ENCODE results near the gene RNF146.
"Not testable (repeated sequence)": the region's sequence is repeated elsewhere in the genome, so short reads cannot be mapped to it uniquely, and the experiment has no call there.

Gene RNF146
- 10.5 to 47.1 (median 24.7) reads per million in 17 experiments for total RNA-seq

GRCh38 chr6:127266178-127266891 is at the start of gene RNF146:
RNF146 (plus strand) TSS chr6:127266864; CDS start chr6:127280339, 13,475 bp downstream.
- DNase-seq: peak; percentile 87 to 96 (median 92)

GRCh38 chr6:127219869-127220268 is 46.8 kb upstream of the RNF146 start:
- no peak for DNase-seq

- no peak for DNase-seq
These were observed 45.5 kb upstream of the RNF146 start for GRCh38 chr6:127221201-127221600.

- DNase-seq: no peak
These were observed 44.2 kb upstream of the RNF146 start for GRCh38 chr6:127222418-127222817.

- DNase-seq: no peak
These were observed 41.2 kb upstream of the RNF146 start for GRCh38 chr6:127225497-127225896.

- DNase-seq: not testable (repeated sequence)
These were observed 32.8 kb upstream of the RNF146 start for GRCh38 chr6:127233819-127234218.

GRCh38 chr6:127243501-127243900 is 23.2 kb upstream of the RNF146 start:
- no peak for DNase-seq

GRCh38 chr6:127247114-127248096 is 19.3 kb upstream of the RNF146 start:
- DNase-seq: no peak

GRCh38 chr6:127249621-127250020 is 17.0 kb upstream of the RNF146 start:
- no peak for DNase-seq

- DNase-seq: no peak
These were observed 11.4 kb upstream of the RNF146 start for GRCh38 chr6:127255286-127255685.

GRCh38 chr6:127262896-127263295 is 3.8 kb upstream of the RNF146 start:
- no peak for DNase-seq

GRCh38 chr6:127263481-127263880 is 3.2 kb upstream of the RNF146 start:
- DNase-seq: no peak

GRCh38 chr6:127266892-127267645 is 405 bp downstream of the RNF146 start:
- peak; percentile 64 to 84 (median 74) for DNase-seq

- peak in 2 of 4 experiments; percentile 3 to 10 for DNase-seq
These were observed 1.3 kb downstream of the RNF146 start for GRCh38 chr6:127267646-127268625.

GRCh38 chr6:127272576-127272975 is 5.9 kb downstream of the RNF146 start:
- peak in 3 of 4 experiments; percentile 6 to 35 (median 33) for DNase-seq

- DNase-seq: no peak
These were observed 6.8 kb downstream of the RNF146 start for GRCh38 chr6:127273499-127273898.

GRCh38 chr6:127276331-127276730 is 9.7 kb downstream of the RNF146 start:
- DNase-seq: no peak

GRCh38 chr6:127277878-127278843 is 11.5 kb downstream of the RNF146 start:
- DNase-seq: no peak

GRCh38 chr6:127279815-127280214 is 13.2 kb downstream of the RNF146 start:
- DNase-seq: peak in 1 of 4 experiments; percentile 15

GRCh38 chr6:127282184-127282583 is 15.5 kb downstream of the RNF146 start:
- DNase-seq: no peak
